SW480 (cell line): ENCODE results near the gene TFPI.
"Not testable (repeated sequence)": the region's sequence is repeated elsewhere in the genome, so short reads cannot be mapped to it uniquely, and the experiment has no call there.

ENCODE experiments used
- DNase-seq: peaks from one replicate; pipeline ENCODE4 v3.0.0-alpha.2; 2016; ENCODE audit warnings: low spot score

The TFPI gene

DNA sequence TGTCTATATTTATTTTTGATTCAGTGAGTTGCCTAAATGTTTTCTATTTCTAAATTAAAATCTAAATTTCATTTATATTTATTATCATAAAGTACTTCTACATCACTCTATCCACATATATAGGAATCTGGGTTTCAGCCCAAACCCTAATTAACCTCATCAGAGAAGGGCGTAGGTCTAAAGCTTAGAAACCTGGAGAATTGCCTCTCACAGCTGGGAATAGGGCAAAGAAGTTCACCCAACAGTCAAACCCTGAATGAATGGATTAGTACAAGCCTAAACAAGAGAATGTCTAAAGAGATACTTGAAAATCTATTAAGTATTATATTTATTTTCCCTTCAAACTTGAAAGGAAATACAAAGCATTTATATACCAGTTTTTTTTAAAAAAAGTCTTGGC lies 26.2 kb downstream of the TFPI start:
- no peak for DNase-seq

DNA sequence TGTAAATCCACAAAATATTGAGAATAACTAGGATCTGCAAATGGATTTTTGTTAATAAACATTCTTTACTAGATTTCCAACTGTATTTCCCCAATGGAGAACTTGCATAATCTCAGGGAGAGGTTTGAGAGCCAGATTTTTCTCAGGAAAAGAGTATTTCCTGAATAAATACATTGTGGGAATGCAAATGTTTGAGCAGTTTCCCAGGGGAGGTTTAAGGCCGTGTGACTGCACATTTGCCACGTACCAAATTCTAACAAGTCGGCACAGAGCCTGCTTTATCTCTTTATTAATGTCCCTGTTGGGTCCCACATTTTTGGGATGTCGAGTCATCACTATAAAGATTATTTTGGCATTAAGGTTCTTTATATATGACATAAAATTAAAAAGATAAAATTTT lies 27.0 kb downstream of the TFPI start:
- no peak for DNase-seq

DNA sequence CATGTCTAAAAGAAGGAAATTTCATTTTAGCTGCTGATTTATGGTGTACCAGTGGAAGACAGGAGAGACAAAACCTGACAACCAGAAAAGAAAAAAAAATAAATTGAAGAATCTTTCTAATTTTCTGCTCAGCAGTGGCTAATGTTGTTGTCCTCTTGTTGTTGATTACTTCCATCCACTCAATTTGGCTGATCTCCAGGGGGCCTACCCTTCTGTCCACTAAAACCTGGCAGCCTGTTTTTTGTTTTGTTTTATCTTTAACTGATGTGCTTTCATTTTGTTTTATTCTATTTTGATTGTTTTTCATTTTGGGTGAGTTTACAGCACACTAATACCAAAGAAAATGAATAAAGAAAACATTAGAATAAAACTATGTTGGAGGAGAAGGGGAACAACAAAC lies 27.4 kb downstream of the TFPI start:
- no peak for DNase-seq

DNA sequence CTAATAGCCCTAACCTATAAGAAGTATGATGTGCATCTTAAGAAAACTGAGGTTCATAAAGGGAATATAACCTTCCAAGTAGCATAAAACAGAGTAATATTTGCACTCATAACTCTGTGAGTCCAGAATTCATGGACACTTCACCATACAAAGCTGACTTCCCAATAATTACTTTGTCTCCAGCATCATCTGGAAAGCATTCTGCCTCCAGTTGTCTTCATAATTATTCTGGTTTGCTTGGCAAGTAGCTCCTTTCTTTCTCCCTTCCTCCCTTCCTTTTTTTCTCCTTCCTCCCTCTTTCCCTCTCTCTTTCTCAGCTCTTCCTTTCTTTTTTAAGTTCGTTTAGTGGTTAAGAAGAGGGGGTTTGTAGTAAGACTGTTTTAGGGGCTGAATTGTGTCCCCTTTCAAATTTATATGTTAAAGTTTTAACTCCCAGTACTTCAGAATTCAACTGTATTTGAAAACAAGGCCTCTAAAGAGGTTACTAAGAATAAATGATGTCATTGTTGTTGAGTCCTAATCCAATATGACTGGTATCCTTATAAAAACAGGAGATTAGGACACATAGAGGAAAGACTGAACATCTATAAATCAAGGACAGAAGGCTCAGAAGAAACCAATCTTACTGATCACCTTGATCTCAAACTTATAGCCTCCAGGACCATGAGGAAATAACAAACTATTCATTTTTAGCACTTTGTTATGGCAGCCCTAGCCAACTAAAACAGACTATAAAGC lies 28.9 kb downstream of the TFPI start:
- DNase-seq, result no peak

DNA sequence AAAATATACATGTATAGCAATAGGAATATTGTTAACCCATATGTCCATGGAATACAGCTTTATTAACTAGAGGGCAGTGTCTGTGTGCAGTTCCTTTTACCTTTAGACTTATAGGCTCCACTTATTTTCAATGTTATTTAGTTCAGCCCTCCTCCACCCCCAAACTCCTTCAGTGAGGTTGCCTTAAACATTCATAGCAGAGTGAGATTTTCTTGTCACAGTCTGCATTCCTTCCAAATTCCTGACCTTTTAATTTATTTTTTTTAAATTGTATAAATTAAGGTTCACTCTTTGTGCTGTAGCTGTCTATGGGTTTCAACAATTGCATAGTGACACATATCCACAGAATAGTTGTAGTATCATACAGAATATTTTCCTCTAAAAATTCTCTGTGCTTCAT lies 30.9 kb downstream of the TFPI start:
- no peak for DNase-seq

DNA sequence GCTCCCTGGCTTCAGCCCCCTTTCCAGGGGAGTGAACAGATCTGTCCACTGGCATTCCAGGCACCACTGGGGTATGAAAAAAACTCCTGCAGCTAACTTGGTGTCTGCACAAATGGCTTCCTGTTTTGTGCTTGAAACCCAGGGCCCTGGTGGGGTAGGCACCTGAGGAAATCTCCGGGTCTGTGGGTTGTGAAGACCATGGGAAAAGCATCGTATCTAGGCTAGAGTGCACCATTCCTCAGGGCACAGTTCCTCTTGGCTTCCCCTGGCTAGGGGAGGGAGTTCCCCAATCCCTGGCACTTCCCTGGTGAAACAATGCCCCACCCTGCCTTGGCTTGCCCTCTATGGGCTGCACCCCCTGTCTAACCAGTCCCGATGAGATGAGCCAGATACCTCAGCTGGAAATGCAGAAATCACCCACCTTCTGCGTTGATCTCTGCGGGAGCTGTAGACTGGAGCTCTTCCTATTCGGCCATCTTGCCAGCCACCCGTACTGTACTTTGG lies 34.1 kb downstream of the TFPI start:
- DNase-seq, result no peak

DNA sequence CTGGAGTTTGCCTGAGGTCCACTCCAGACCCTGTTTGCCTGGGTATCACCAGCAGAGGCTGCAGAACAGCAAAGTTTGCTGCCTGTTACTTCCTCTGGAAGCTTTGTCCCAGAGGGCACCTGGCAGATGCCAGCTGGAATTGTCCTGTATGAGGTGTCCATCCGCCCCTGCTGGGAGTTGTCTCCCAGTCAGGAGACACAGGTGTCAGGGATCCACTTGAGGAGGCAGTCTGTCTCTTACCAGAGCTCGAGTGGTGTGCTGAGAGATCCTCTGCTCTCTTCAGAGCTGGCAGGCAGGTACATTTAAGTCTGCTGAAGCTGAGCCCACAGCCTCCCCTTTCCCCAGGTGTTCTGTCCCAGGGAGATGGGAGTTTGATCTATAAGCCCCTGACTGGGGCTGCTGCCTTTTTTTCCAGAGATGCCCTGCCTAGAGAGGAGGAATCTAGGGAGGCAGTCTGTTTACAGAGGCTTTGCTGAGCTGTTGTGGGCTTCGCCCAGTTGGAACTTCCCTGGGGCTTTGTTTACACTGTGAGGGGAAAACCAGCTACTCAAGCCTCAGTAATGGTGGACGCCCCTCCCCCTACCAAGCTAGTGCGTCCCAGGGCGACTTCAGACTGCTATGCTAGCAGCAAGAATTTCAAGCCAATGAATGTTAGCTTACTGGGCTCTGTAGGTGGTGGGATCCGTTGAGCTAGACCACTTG lies 34.7 kb downstream of the TFPI start:
- DNase-seq, result no peak

DNA sequence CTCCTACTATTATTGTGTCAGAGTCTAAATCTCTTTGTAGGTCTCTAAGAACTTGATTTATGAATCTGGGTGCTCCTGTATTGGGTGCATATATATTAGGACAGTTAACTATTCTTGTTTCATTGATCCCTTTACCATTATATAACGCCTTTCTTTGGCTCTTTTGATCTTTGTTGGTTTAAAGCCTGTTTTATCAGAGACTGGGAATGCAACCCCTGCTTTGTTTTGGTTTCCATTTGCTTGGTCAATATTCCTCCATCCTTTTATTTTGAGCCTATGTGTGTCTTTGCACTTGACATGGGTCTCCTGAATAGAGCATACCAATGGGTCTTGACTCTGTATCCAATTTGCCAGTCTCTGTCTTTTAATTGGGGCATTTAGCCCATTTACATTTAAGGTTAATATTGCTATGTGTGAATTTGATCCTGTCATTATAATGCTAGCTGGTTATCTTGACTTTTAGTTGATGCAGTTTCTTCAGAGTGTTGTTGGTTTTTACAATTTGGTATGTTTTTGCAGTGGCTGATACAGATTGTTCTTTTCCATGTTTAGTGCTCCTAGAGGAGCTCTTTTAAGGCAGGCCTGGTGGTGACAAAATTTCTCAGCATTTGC lies 36.4 kb downstream of the TFPI start:
- DNase-seq, result not testable (repeated sequence)

DNA sequence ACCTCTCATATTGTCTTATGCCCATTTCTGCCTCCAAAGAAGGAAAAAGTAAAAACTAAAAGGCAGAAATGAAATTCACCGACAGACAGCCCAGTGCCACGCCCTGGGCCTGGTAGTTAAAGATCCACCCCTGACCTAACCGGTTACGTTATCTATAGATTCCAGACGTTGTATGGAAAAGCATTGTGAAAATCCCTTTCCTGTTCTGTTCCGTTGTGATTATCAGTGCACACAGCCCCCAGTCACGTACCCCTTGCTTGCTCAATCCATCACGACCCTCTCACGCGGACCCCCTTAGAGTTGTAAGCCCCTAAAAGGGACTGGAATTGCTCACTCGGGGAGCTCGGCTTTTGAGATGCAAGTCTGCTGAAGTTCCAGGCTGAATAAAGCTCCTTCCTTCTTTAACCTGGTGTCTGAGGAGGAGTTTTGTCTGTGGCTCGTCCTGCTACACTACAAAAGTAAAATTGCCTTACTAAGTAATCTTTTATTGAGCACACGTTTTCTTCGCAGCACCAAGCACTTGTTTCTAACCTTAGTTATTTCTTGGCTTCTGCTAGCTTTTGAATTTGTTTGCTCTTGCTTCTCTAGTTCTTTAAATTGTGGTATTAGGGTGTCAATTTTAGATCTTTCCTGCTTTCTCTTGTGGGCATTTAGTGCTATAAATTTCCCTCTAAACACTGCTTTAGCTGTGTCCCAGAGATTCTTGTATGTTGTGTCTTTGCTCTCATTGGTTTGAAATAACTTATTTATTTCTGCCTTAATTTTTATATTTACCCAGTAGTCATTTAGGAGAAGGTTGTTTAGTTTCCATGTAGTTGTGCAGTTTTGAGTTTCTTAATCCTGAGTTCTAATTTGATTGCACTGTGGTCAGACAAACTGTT lies 37.4 kb downstream of the TFPI start:
- DNase-seq, result not testable (repeated sequence)

DNA sequence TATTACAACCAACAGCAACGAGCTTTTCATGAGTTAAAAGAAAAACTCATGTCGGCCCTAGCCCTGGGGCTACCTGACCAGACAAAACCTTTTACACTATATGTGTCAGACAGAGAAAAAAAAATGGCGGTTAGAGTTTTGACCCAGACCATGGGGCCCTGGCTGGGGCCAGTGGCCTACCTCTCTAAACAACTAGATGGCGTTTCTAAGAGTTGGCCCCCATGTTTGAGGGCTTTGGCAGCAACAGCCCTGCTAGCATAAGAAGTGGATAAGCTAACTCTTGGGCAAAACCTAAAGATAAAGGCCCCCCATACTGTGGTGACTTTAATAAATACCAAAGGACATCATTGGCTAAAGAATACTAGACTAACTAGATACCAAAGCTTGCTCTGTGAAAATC lies 39.3 kb downstream of the TFPI start:
- DNase-seq, result no peak

DNA sequence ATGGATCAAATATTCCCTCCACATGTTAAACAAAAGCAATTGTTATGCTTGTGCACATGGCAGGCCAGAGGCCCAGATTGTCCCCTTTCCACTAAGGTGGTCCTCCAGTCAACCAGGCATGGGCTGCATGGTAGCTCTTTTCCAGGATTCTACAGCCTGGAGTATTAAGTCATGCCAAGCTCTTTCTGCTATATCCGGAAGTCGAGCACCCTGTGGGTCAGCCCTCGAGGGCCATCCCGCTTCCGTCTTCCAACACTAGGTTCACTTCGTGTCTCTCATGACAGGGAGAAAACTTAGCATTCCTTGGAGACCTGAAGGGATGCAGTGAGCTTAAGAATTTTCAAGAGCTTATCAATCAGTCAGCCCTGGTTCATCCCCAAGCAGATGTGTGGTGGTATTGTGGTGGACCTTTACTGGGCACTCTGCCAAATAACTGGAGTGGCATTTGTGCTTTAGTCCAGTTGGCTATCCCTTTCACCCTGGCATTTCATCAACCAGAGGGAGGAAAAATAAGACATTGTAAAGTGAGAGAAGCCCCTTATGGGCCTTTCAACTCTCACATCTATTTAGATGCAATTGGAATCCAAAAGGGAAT lies 39.9 kb downstream of the TFPI start:
- DNase-seq, result not testable (repeated sequence)

DNA sequence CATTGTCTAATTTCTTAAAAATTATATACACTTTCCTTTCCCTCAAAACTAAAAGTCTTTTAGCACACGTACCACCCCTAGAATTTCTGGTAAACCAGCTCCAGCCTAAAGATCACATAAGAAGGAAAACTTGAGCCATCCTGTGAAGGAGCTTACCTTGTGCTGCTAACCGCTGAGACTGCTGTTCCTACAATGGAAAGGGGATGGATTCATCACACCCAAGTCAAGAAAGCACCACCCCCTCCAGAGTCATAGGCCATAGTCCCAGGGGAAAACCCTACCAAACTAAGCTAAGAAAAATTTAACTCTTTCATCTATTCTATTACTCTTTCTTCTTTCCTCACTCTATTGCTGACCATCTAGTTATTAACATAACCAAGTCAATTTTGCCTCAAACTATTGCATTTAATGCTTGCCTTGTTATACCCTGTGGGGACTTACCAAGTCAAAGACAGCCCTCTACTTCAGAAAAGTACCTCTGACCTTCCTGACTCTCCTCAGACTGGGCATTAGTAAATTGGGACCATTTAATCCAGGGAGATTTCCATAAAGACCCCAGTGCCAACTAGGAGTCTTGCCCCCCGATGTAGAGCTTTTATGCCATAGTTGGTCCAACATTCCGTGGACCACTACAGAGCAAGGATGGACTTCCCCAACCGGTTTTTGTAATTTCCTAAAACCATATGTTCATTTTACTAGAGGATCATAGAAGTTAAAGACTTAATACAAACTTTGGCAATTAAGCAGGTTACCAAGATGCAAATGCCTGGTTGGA lies 40.6 kb downstream of the TFPI start:
- not testable (repeated sequence) for DNase-seq

DNA sequence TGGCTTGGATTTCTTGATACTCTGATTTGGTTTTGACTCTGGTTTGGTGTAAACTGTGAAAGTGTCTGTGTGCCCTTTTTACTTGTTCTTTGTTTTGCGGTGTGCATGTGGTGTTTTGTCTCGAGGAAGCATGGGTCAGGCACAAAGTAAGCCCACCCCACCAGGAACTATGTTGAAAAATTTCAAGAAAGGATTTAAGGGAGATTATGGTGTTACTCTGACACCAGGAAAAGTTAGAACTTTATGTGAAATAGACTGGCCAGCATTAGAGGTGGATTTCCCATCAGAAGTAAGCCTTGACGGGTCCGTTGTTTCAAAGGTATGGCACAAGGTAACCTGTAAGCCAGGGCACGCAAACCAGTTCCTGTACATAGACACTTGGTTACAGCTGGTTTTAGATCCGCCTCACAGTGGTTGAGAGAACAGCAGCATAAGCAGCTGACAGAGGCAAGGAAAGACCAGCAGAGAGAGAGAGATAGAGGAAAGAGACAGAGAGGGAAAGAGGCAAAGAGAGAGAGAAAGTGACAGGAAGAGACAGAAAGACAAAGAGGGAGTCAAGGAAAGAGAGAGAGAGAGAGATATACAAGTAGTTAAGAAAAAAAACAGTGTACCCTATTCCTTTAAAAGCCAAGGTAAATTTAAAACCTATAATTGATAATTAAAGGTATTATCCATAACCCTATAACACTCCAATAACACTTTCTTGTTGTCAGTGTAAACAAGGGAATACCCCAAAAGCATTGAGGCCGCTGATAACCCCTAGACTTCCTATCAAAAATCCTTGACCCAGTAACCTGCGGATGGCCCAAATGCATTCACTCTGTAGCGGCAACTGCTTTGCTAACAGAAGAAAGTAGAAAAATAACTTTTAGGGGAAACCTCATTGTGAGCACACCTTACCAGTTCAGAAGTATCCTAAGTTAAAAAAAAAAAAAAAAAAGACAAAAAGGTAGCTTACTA lies 42.6 kb downstream of the TFPI start:
- no peak for DNase-seq

DNA sequence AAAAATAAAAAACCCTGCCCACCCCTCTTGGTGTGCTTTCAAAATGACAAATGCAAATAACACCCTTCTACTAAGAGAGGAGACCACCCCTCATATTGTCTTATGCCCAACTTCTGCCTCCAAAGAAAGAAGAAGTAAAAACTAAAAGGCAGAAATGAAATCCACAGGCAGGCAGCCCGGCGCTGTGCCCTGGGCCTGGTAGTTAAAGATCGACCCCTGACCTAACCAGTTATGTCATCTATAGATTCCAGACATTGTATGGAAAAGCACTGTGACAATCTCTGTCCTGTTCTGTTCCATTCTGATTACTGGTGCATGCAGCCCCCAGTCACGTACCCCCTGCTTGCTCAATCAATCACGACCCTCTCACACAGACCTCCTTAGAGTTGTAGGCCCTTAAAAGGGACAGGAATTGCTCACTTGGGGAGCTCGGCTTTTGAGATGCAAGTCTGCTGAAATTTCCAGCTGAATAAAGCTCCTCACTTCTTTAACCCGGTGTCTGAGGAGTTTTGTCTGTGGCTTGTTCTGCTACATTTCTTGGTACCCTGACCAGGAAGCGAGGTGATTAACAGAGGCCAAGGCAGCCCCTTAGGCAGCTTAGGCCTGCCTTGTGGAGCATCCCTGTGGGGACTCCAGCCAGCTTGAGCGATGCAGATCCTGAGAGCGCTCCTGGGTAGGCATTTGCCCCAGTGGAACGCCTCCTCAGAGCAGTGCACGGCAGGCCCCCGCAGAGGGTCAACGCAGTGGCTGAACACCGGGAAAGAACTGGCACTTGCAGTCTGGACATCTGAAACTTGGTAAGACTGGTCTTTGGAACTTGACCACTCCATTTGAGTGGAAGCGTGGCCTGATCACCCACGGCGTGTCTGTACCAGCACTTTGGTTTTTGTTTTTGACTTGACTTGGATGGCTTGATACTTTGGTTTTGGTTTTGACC lies 43.5 kb downstream of the TFPI start:
- DNase-seq, result not testable (repeated sequence)

DNA sequence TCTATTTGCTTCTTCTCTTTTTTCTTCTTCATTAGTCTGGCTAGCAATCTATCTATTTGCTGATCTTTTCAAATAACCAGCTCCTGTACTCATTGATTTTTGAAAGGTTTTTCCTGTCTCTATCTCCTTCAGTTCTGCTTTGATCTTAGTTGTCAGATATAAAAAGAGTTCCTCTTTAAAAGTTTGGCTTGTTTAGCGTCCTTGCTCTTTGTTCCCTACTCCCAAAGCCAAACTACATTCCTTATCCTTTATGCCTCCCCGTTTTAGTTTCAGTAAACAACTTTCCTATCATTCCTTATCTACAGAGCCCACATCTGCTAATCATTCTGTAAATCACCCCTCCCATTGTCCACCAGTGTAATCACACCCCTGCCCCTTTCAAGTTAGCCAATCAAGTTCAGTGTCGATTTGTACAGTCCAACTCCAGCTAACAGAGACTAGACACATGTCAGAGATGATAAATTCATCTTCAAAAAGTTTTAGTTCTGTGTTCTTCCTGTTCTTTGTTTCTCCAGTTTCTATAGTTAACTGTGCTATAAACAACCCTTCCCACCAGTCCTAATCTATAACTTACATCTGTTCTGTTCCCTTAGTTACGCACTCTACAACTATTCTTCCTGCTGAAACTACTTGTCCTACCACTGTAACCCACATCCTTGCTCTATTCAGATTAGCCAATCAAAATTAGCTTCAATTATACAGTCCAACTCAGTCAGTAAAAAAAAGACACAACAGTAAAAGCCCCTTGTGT lies 44.4 kb downstream of the TFPI start:
- DNase-seq, result no peak

DNA sequence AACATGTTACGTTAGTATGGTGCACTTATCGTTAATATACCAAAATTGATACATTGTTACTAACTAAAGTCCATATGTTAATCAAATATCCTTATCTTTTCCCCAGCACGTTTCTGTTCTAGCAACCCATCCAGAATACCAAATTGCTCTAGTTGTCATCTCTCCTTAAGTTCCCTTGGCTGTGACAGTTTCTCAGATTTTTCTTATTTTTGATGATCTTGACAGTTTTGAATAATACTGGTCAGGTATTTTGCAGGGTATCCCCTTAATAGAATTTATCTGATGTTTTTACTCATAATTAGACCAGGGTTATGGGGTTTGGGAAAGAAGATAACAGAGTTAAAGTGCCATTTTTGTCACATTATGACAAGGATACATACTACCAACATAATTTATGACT lies 47.8 kb downstream of the TFPI start:
- DNase-seq, result no peak

DNA sequence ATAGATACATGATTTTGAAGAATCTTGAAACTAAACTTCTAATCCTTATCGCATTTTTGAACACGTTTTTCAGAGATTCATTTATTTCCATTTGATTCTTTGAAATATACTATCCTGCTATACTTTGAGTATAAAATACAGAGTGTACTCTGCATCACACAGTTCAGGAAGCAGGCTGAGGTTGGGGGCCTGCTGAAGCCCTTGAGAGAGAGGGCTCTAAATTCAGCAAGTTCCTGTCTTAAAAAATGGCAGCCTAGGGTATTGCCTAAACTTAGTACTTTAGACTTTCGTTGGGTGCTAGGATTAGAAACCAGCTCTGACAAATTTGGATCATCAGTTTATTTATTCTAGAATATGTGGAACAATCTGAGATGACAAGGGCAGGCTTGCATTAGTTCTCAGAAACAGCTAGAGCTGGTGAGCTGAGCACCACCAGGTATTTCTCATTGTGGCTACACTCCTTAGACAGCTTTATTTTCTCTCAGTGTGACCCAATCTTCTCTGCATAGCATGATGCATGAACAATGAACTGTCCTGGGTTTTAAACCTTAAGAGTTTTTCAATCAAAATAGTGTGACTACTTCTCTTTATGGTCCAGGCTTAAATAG lies 49.1 kb downstream of the TFPI start:
- DNase-seq, result no peak
